Endothelial cell of umbilical vein (primary cell): ENCODE measurements around the gene WDR37. TPM values are rescaled to one million over a fixed set of nuclear protein-coding genes. Genes with fewer than 3 reads are reported as not detected.

Experiments used
- BruUV-seq: library from RNA; stranded (reverse); fragments of 400-500 nt; replicated peaks from 2 replicates; lab custom pipeline; 2021; lab: Mats Ljungman, UMichigan
- CTCF ChIA-PET: fragments of 300-600, 350-600 bp; sonication (Branson Sonifier 250); formaldehyde crosslinking; loops from one replicate; lab custom pipeline; 2021; ENCODE audit warnings: antibody characterized with exemption, inconsistent platforms; lab: Charles Lee
- POLR2A ChIA-PET: fragments of 300-600, 350-600 bp; sonication (Branson Sonifier 250); formaldehyde crosslinking; loops from one replicate; lab custom pipeline; 2021; ENCODE audit warnings: antibody characterized with exemption, inconsistent platforms; lab: Charles Lee
- DNase-seq: peaks from one replicate; pipeline ENCODE4 v3.0.0-alpha.2; 2011; ENCODE audit warnings: low read depth, low spot score
- FAIRE-seq: peaks from 2 replicates; lab custom pipeline; 2011; peaks lifted over from hg19 to GRCh38; lab: Jason Lieb, UNC
- H2AFZ ChIP-seq: 2 replicates; pipeline ENCODE4 v1.6.0; 2012; ENCODE audit warnings: low read depth, low read length, control low read depth, inconsistent platforms
- H3K27ac ChIP-seq: 2 replicates; pipeline ENCODE4 v1.5.1; 2011; ENCODE audit warnings: low read depth, mild to moderate bottlenecking, control low read depth, low read length, moderate library complexity; ENCODE audit not compliant: insufficient read depth
- H3K27me3 ChIP-seq, 2 experiments: 2 replicates each; pipeline versions ENCODE4 v1.6.0 to v1.6.1; 2011; ENCODE audit warnings: low read length in 2 of 2, mixed read lengths in 1 of 2; ENCODE audit not compliant: control insufficient read depth in 2 of 2, insufficient read depth in 2 of 2
- H3K36me3 ChIP-seq, 2 experiments: 2 replicates in 1 of 2; 3 replicates in 1 of 2; pipeline ENCODE4 v1.5.1; 2011; ENCODE audit warnings: low read length in 2 of 2, mild to moderate bottlenecking in 1 of 2, moderate library complexity in 1 of 2; ENCODE audit not compliant: control insufficient read depth in 2 of 2, insufficient read depth in 2 of 2; ENCODE audit errors: extremely low read depth in 1 of 2
- H3K4me1 ChIP-seq: 3 replicates; pipeline ENCODE4 v1.5.1; 2011; ENCODE audit warnings: mild to moderate bottlenecking, low read length; ENCODE audit not compliant: control insufficient read depth, insufficient read depth; ENCODE audit errors: extremely low read depth
- H3K4me2 ChIP-seq: 2 replicates; pipeline ENCODE4 v1.6.1; 2011; ENCODE audit warnings: low read length, control low read depth, mixed read lengths; ENCODE audit not compliant: insufficient read depth
- H3K4me3 ChIP-seq, 3 experiments: fragments of 200-600 bp in 1 of 3; sonication (generic), shearing (Covaris generic) in 1 of 3; replicated peaks in 1 of 3; 2 replicates each; pipeline ENCODE4 v1.5.1; 2011 to 2016; ENCODE audit warnings: control low read depth in 3 of 3, low read length in 3 of 3, mild to moderate bottlenecking in 2 of 3, inconsistent platforms in 1 of 3, low read depth in 1 of 3, moderate library complexity in 1 of 3; ENCODE audit not compliant: insufficient read depth in 1 of 3
- H3K79me2 ChIP-seq: 2 replicates; pipeline ENCODE4 v1.6.0; 2012; ENCODE audit warnings: low read length, inconsistent platforms; ENCODE audit not compliant: control insufficient read depth, insufficient read depth
- H3K9ac ChIP-seq: replicated peaks from 2 replicates; pipeline ENCODE3; 2011; ENCODE audit warnings: low read length, control low read depth; ENCODE audit not compliant: insufficient read depth; ENCODE audit errors: extremely low read depth
- H3K9me1 ChIP-seq: replicated peaks from 3 replicates; pipeline ENCODE4 v1.6.0; 2011; ENCODE audit warnings: mild to moderate bottlenecking, low read length; ENCODE audit not compliant: control insufficient read depth, insufficient read depth; ENCODE audit errors: extremely low read depth
- H3K9me3 ChIP-seq: replicated peaks from 2 replicates; pipeline ENCODE4 v1.5.1; 2012; ENCODE audit warnings: low read length, inconsistent platforms; ENCODE audit not compliant: control insufficient read depth, insufficient read depth
- H4K20me1 ChIP-seq: replicated peaks from 2 replicates; pipeline ENCODE3; 2011; ENCODE audit warnings: mild to moderate bottlenecking, low read length; ENCODE audit not compliant: control insufficient read depth, insufficient read depth; ENCODE audit errors: extremely low read depth
- EZH2 ChIP-seq: IDR thresholded peaks from 2 replicates; pipeline ENCODE4 v1.6.1; 2012; ENCODE audit warnings: borderline replicate concordance, low read depth, mild to moderate bottlenecking, moderate library complexity, low read length, inconsistent platforms; ENCODE audit not compliant: severe bottlenecking
- FOS ChIP-seq: IDR thresholded peaks from 2 replicates; pipeline ENCODE4 v1.6.1; 2011; ENCODE audit warnings: mild to moderate bottlenecking, low read length, moderate library complexity, borderline replicate concordance; ENCODE audit not compliant: insufficient read depth
- GATA2 ChIP-seq: IDR thresholded peaks from 2 replicates; pipeline ENCODE4 v1.7.0; 2011; ENCODE audit warnings: low read depth, mild to moderate bottlenecking, moderate library complexity, mixed read lengths, low read length; ENCODE audit not compliant: insufficient read length, insufficient read depth
- JUN ChIP-seq: IDR thresholded peaks from 2 replicates; pipeline ENCODE4 v1.6.1; 2011; ENCODE audit warnings: borderline replicate concordance, low read depth; ENCODE audit not compliant: insufficient read length, insufficient read depth
- MYC ChIP-seq: IDR thresholded peaks from one replicate; pipeline ENCODE4 v1.6.1; 2011; ENCODE audit warnings: mild to moderate bottlenecking, low read depth, low read length
- POLR2A ChIP-seq: IDR thresholded peaks from 2 replicates; pipeline ENCODE4 v1.6.1; 2012; ENCODE audit warnings: low read depth, mild to moderate bottlenecking, control low read depth, low read length
- POLR2AphosphoS5 ChIP-seq: IDR thresholded peaks from 2 replicates; pipeline ENCODE4 v1.6.1; 2012; ENCODE audit warnings: low read depth, mild to moderate bottlenecking, control low read depth, low read length, moderate library complexity; ENCODE audit not compliant: insufficient read depth
- dilution Hi-C: fragments of 300-500 bp; cut with MboI; formaldehyde crosslinking; loops from one replicate; pipeline ENCODE4 v1.15.0; 2019; ENCODE audit warnings: low sequenced_read_pairs; ENCODE audit not compliant: extremely low pct_ligation_motif_present
- intact Hi-C: fragments of 100-400 bp; cut with micrococcal nuclease; formaldehyde crosslinking; loops from one replicate; pipeline ENCODE4 v1.10.0; 2022
- polyA plus RNA-seq, 4 experiments: library from polyadenylated mRNA; depleted of rRNA in 3 of 4; stranded (reverse) in 3 of 4; unstranded in 1 of 4; fragments of >200 nt; gene quantifications; 2 replicates each; pipeline versions ENCODE4 v1.2.1 to v1.2.3, GENCODE V29; 2011 to 2012; ENCODE audit warnings: missing spikeins in 1 of 4
- total RNA-seq: library from RNA; stranded (reverse); gene quantifications from 2 replicates; pipeline ENCODE4 v1.2.3, GENCODE V29; 2021
- TF ChIP-seq, protein P1 (sequence below), 2 donors: IDR thresholded peaks; 1 replicate in 1 of 2; 2 replicates in 1 of 2; pipeline ENCODE4 v1.5.1; 2011; ENCODE audit warnings: low read length in 2 of 2, mild to moderate bottlenecking in 2 of 2, moderate library complexity in 2 of 2, control low read depth in 1 of 2, inconsistent platforms in 1 of 2, low read depth in 1 of 2; ENCODE audit not compliant: insufficient read depth in 1 of 2; ENCODE audit errors: extremely low read depth in 1 of 2
- TF ChIP-seq, protein P2 (sequence below): IDR thresholded peaks from 2 replicates; pipeline ENCODE4 v1.6.1; 2011; ENCODE audit not compliant: insufficient read depth, insufficient read length

The WDR37 gene
- total and polyA plus RNA-seq, 2 donors (not counting 3 experiments of a cell fraction or from before 2014, with no cell fraction given): 21.7 to 25.5 TPM

DNA sequence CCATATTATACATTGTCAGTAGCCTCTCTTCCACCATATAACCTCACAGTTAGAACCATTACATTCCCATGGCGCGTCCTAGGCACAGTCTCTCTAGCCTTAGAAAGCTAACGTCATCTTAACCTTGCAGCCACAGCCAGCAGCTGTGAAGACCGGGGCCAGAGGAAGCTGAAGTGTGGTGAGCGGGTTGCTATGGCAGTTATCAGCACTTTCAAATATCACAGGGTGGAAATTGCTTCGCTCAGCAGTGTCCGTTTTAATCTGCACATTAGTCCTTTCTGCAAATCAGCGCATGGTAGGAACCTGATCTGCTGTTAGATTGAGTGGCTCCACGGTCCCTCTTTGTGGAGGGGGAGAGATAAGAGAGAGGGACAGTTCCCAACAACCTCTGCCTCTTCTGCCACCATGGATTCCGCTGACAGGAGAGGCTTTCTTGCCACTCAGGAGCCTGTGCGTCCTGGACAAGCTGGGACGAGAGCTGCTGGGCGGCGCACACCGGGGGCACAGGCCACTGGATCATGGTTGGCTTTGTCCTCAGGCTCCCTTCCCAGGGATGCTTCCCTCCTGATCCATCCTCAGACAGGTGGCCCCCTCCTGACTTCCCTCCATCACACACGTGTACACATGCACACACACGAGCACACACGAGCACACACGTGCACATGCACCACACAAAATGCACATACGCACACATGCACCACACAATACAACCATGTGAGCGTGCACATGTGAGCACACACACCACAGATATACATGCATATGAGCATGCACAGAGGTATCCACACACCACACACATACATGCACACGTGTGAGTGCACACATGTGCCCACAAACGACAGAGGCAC lies 93.8 kb downstream of the WDR37 start:
- Histone ChIP-seq H3K27ac (no peak overlapping the region), H3K9me3 (no peaks in the 10 kb centered on the region), H3K9me1 (no peaks in the 10 kb centered on the region), H3K4me3 (no peak overlapping the region), H3K27me3 (no peaks in the 10 kb centered on the region), H3K4me1 (no peaks in the 10 kb centered on the region), H4K20me1 (no peaks in the 10 kb centered on the region), H3K36me3 (no peaks in the 10 kb centered on the region), H3K79me2 (no peaks in the 10 kb centered on the region), H2AFZ (no peak overlapping the region), H3K9ac (no peak overlapping the region), H3K4me2 (no peak overlapping the region)
- TF ChIP-seq GATA2: no peak
- TF ChIP-seq, protein P1, sequence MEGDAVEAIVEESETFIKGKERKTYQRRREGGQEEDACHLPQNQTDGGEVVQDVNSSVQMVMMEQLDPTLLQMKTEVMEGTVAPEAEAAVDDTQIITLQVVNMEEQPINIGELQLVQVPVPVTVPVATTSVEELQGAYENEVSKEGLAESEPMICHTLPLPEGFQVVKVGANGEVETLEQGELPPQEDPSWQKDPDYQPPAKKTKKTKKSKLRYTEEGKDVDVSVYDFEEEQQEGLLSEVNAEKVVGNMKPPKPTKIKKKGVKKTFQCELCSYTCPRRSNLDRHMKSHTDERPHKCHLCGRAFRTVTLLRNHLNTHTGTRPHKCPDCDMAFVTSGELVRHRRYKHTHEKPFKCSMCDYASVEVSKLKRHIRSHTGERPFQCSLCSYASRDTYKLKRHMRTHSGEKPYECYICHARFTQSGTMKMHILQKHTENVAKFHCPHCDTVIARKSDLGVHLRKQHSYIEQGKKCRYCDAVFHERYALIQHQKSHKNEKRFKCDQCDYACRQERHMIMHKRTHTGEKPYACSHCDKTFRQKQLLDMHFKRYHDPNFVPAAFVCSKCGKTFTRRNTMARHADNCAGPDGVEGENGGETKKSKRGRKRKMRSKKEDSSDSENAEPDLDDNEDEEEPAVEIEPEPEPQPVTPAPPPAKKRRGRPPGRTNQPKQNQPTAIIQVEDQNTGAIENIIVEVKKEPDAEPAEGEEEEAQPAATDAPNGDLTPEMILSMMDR (IDR thresholded peaks at IDR 0.05; ENCODE audit: extremely low read depth in 1 of 2, insufficient read depth in 1 of 2, low read depth in 1 of 2, low read length in 2 of 2): no peak
- TF ChIP-seq, protein P2, sequence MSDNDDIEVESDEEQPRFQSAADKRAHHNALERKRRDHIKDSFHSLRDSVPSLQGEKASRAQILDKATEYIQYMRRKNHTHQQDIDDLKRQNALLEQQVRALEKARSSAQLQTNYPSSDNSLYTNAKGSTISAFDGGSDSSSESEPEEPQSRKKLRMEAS: no peak
- TF ChIP-seq POLR2AphosphoS5: no peak
- TF ChIP-seq POLR2A: no peak
- no peak for TF ChIP-seq FOS
- TF ChIP-seq MYC: no peak
- no peak for TF ChIP-seq JUN
- no peak for TF ChIP-seq EZH2
- POLR2A ChIA-PET: no interaction called here
- FAIRE-seq (no peak), DNase-seq (no peak)
- no TSS peak for BruUV-seq
- dilution Hi-C loops: no loop called here
- intact Hi-C loops: no loop called here
- CTCF ChIA-PET: no interaction called here
